ENCODE data around the gene BID. TPM values are rescaled to one million over a fixed set of nuclear protein-coding genes. Genes with fewer than 3 reads are reported as not detected.
A peak's percentile ranks its signal among the peaks of the same experiment; 100 is the strongest.

The BID gene
- total RNA-seq, 2 experiments from 2014 or later: 46.2 to 48.4 TPM

- ChIA-PET CTCF (interaction anchor here (1.0 to 1.3 kb wide), 4 partner anchors 27 to 323 kb away, joined by 3 to 15 read pairs (median 4); partner anchors contain the start of gene PEX26), POLR2A (no interaction called here)
- Mint-ChIP-seq H3K27ac (no peak overlapping the region), H3K4me3 (no peak overlapping the region), H3K36me3 (ENCODE audit: low read depth) (no peaks in the 10 kb centered on the region), H3K27me3 (ENCODE audit: low read depth) (no peaks in the 10 kb centered on the region), H3K4me1 (ENCODE audit: low read depth) (no peaks in the 10 kb centered on the region), H3K9me3 (ENCODE audit: insufficient read depth) (no peaks in the 10 kb centered on the region)
- peak; percentile 51 for ATAC-seq
- DNase-seq: no peak
Measured at GRCh38 chr22:17754233-17754925, 19.9 kb downstream of the BID start.

GRCh38 chr22:17753401-17753989 lies 20.8 kb downstream of the BID start:
- ChIA-PET POLR2A (no interaction called here), CTCF (interaction anchor here (0.9 to 1.1 kb wide), 2 partner anchors 28 to 33 kb away, joined by 3 to 5 read pairs; no protein-coding TSS in a partner anchor)
- H3K4me1 Mint-ChIP-seq (ENCODE audit: low read depth): no peaks in the 10 kb centered on the region
- H3K27ac Mint-ChIP-seq: no peak overlapping the region
- H3K27me3 Mint-ChIP-seq (ENCODE audit: low read depth): no peaks in the 10 kb centered on the region
- ATAC-seq: no peak
- H3K4me3 Mint-ChIP-seq: no peak overlapping the region
- H3K36me3 Mint-ChIP-seq (ENCODE audit: low read depth): no peaks in the 10 kb centered on the region
- no peak for DNase-seq
- H3K9me3 Mint-ChIP-seq (ENCODE audit: insufficient read depth): no peaks in the 10 kb centered on the region

- Mint-ChIP-seq H3K36me3 (ENCODE audit: low read depth) (no peaks in the 10 kb centered on the region), H3K27me3 (ENCODE audit: low read depth) (no peaks in the 10 kb centered on the region), H3K4me3 (no peak overlapping the region), H3K9me3 (ENCODE audit: insufficient read depth) (no peaks in the 10 kb centered on the region), H3K27ac (no peak overlapping the region), H3K4me1 (ENCODE audit: low read depth) (no peaks in the 10 kb centered on the region)
- CTCF ChIA-PET: interaction anchor here (0.8 to 1.0 kb wide), 3 partner anchors 16 to 79 kb away, joined by 3 read pairs; no protein-coding TSS in a partner anchor
- DNase-seq (no peak), ATAC-seq (no peak)
- POLR2A ChIA-PET: interaction anchor here (0.6 kb wide), 1 partner anchor 21 kb away, joined by 3 read pairs; no protein-coding TSS in a partner anchor
Measured at GRCh38 chr22:17751596-17751995, 22.7 kb downstream of the BID start.

GRCh38 chr22:17749605-17750395 lies 24.5 kb downstream of the BID start:
- H3K9me3 Mint-ChIP-seq (ENCODE audit: insufficient read depth): no peaks in the 10 kb centered on the region
- ChIA-PET POLR2A (no interaction called here), CTCF (no interaction called here)
- no peak overlapping the region for H3K27ac Mint-ChIP-seq
- no peaks in the 10 kb centered on the region for H3K36me3 Mint-ChIP-seq (ENCODE audit: low read depth)
- H3K4me3 Mint-ChIP-seq: no peak overlapping the region
- DNase-seq: no peak
- no peak for ATAC-seq
- no peaks in the 10 kb centered on the region for H3K27me3 Mint-ChIP-seq (ENCODE audit: low read depth)
- no peaks in the 10 kb centered on the region for H3K4me1 Mint-ChIP-seq (ENCODE audit: low read depth)

- ChIA-PET CTCF (no interaction called here), POLR2A (no interaction called here)
- Mint-ChIP-seq H3K4me1 (ENCODE audit: low read depth) (no peaks in the 10 kb centered on the region), H3K4me3 (no peak overlapping the region), H3K27ac (no peak overlapping the region), H3K9me3 (ENCODE audit: insufficient read depth) (no peaks in the 10 kb centered on the region), H3K36me3 (ENCODE audit: low read depth) (no peaks in the 10 kb centered on the region), H3K27me3 (ENCODE audit: low read depth) (no peaks in the 10 kb centered on the region)
- DNase-seq (no peak), ATAC-seq (no peak)
Measured at GRCh38 chr22:17748555-17749353, 25.5 kb downstream of the BID start.

GRCh38 chr22:17746916-17747315 lies 27.4 kb downstream of the BID start:
- ATAC-seq: no peak
- POLR2A ChIA-PET: no interaction called here
- DNase-seq: no peak
- Mint-ChIP-seq H3K9me3 (ENCODE audit: insufficient read depth) (no peaks in the 10 kb centered on the region), H3K27ac (no peak overlapping the region), H3K36me3 (ENCODE audit: low read depth) (no peaks in the 10 kb centered on the region), H3K4me1 (ENCODE audit: low read depth) (no peaks in the 10 kb centered on the region), H3K4me3 (no peak overlapping the region), H3K27me3 (ENCODE audit: low read depth) (no peaks in the 10 kb centered on the region)
- CTCF ChIA-PET: interaction anchor here (0.9 kb wide), 1 partner anchor 20 kb away, joined by 3 read pairs; no protein-coding TSS in a partner anchor

GRCh38 chr22:17744430-17744829 lies 29.8 kb downstream of the BID start:
- H3K36me3 Mint-ChIP-seq (ENCODE audit: low read depth): peaks cover 2% of the 10 kb centered on the region
- POLR2A ChIA-PET: interaction anchor here (0.7 kb wide), 1 partner anchor 250 kb away, joined by 4 read pairs; no protein-coding TSS in a partner anchor
- CTCF ChIA-PET: interaction anchor here (1.5 to 7.0 kb wide), 7 partner anchors 9 to 573 kb away, joined by 3 to 106 read pairs (median 15); partner anchors contain the start of gene PEX26
- H3K4me3 Mint-ChIP-seq: no peak overlapping the region
- DNase-seq: no peak
- no peaks in the 10 kb centered on the region for H3K27me3 Mint-ChIP-seq (ENCODE audit: low read depth)
- no peaks in the 10 kb centered on the region for H3K4me1 Mint-ChIP-seq (ENCODE audit: low read depth)
- H3K9me3 Mint-ChIP-seq (ENCODE audit: insufficient read depth): no peaks in the 10 kb centered on the region
- no peak overlapping the region for H3K27ac Mint-ChIP-seq
- no peak for ATAC-seq

GRCh38 chr22:17743661-17744411 lies 30.4 kb downstream of the BID start:
- Mint-ChIP-seq H3K36me3 (ENCODE audit: low read depth) (peaks cover 2% of the 10 kb centered on the region), H3K27me3 (ENCODE audit: low read depth) (no peaks in the 10 kb centered on the region), H3K4me1 (ENCODE audit: low read depth) (no peaks in the 10 kb centered on the region), H3K4me3 (no peak overlapping the region), H3K27ac (no peak overlapping the region), H3K9me3 (ENCODE audit: insufficient read depth) (no peaks in the 10 kb centered on the region)
- POLR2A ChIA-PET: no interaction called here
- ATAC-seq: no peak
- no peak for DNase-seq
- CTCF ChIA-PET: interaction anchor here (0.7 to 7.0 kb wide), 10 partner anchors 9 to 572 kb away, joined by 3 to 106 read pairs (median 10); partner anchors contain the start of gene PEX26

GRCh38 chr22:17742527-17742902 lies 31.8 kb downstream of the BID start:
- ChIA-PET CTCF (interaction anchor here (0.7 to 7.0 kb wide), 15 partner anchors 8 to 571 kb away, joined by 3 to 106 read pairs (median 5); partner anchors contain the start of gene PEX26), POLR2A (interaction anchor here (1.3 kb wide), 1 partner anchor 42 kb away, joined by 6 read pairs; no protein-coding TSS in a partner anchor)
- H3K36me3 Mint-ChIP-seq (ENCODE audit: low read depth): peaks cover 6% of the 10 kb centered on the region
- DNase-seq (peak; percentile 73), ATAC-seq (peak; percentile 75)
- no peak overlapping the region for H3K4me3 Mint-ChIP-seq
- H3K9me3 Mint-ChIP-seq (ENCODE audit: insufficient read depth): no peaks in the 10 kb centered on the region
- H3K27ac Mint-ChIP-seq: no peak overlapping the region
- H3K4me1 Mint-ChIP-seq (ENCODE audit: low read depth): no peaks in the 10 kb centered on the region
- no peaks in the 10 kb centered on the region for H3K27me3 Mint-ChIP-seq (ENCODE audit: low read depth)

- Mint-ChIP-seq H3K4me3 (no peak overlapping the region), H3K27ac (no peak overlapping the region), H3K9me3 (ENCODE audit: insufficient read depth) (no peaks in the 10 kb centered on the region), H3K4me1 (ENCODE audit: low read depth) (no peaks in the 10 kb centered on the region), H3K36me3 (ENCODE audit: low read depth) (peaks cover 6% of the 10 kb centered on the region), H3K27me3 (ENCODE audit: low read depth) (no peaks in the 10 kb centered on the region)
- ATAC-seq (peak; percentile 19), DNase-seq (no peak)
- ChIA-PET CTCF (interaction anchor here (0.7 to 7.0 kb wide), 14 partner anchors 8 to 335 kb away, joined by 3 to 106 read pairs (median 6); partner anchors contain the start of gene PEX26), POLR2A (interaction anchor here (1.3 kb wide), 1 partner anchor 43 kb away, joined by 6 read pairs; no protein-coding TSS in a partner anchor)
Measured at GRCh38 chr22:17741866-17742526, 32.3 kb downstream of the BID start.

Data from activated CD8-positive, alpha-beta T cell treated with anti-CD3 and anti-CD28 coated beads, Interleukin-2, amount 10 ng/mL, durations not matched to agents 7 days and 5 days (primary cell).